Glutamatergic neuron (in vitro differentiated cells): Measurements from ENCODE around the gene CDK5RAP2. TPM values are rescaled to one million over a fixed set of nuclear protein-coding genes. Genes with fewer than 3 reads are reported as not detected.

Experiments
- DNase-seq: peaks from one replicate; pipeline ENCODE4 v3.0.0; 2022
- H3K27ac Mint-ChIP-seq: one replicate; pipeline ENCODE4 v1.8.0; 2020; ENCODE audit warnings: mild to moderate bottlenecking, mixed read lengths, inconsistent platforms; ENCODE audit not compliant: unreplicated experiment
- H3K27me3 Mint-ChIP-seq: one replicate; pipeline ENCODE4 v1.8.0; 2020; ENCODE audit warnings: mild to moderate bottlenecking, moderate library complexity, mixed read lengths, inconsistent platforms; ENCODE audit not compliant: unreplicated experiment
- H3K36me3 Mint-ChIP-seq: one replicate; pipeline ENCODE4 v1.8.0; 2020; ENCODE audit warnings: mild to moderate bottlenecking, mixed read lengths, inconsistent platforms; ENCODE audit not compliant: unreplicated experiment
- H3K4me1 Mint-ChIP-seq: one replicate; pipeline ENCODE4 v1.8.0; 2020; ENCODE audit warnings: mild to moderate bottlenecking, low read depth, mixed read lengths, inconsistent platforms; ENCODE audit not compliant: unreplicated experiment
- H3K4me3 Mint-ChIP-seq: one replicate; pipeline ENCODE4 v1.8.0; 2020; ENCODE audit warnings: mild to moderate bottlenecking, mixed read lengths, inconsistent platforms; ENCODE audit not compliant: unreplicated experiment
- H3K9me3 Mint-ChIP-seq: one replicate; pipeline ENCODE4 v1.8.0; 2020; ENCODE audit warnings: mild to moderate bottlenecking, moderate library complexity, mixed read lengths, inconsistent platforms; ENCODE audit not compliant: unreplicated experiment
- total RNA-seq: library from RNA; stranded (reverse); fragmentation: NEBNext Ultra II Directional; extraction: Animal tissue kit (Norgen Biotek cat#: 25700); gene quantifications from one replicate; pipeline ENCODE4 v1.2.1, GENCODE V29; 2021; ENCODE audit not compliant: unreplicated experiment
- TF ChIP-seq, protein P1 (sequence below): fragments of 200-600 bp; sonication (generic); IDR thresholded peaks from one replicate; pipeline ENCODE4 v1.5.0; 2021; ENCODE audit not compliant: partially characterized antibody, unreplicated experiment

Gene CDK5RAP2
- total RNA-seq, 1 donor from 2014 or later, result 53.2 TPM

DNA sequence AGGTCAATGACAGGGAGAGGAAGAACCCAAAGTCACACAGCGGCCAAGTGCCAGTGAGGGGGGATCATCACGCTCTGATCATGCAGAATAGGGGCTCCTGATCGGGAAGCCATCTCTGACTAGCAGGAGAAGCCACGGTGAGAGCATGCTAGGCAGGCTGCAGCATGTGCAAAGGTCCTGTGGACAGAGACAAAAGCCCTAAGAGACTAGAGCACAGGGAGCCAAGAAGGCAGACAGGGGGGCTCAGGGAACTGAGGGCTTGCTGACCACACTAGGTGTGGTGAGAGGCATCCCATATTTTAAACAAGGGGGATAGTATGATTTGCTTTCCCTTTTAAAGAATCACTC, 195.1 kb downstream of the CDK5RAP2 start:
- H3K4me3 Mint-ChIP-seq, result no peak overlapping the region
- H3K4me1 Mint-ChIP-seq, result peaks cover 4% of the 10 kb centered on the region
- peaks cover 2% of the 10 kb centered on the region for H3K9me3 Mint-ChIP-seq
- no peak for DNase-seq
- TF ChIP-seq, protein P1, sequence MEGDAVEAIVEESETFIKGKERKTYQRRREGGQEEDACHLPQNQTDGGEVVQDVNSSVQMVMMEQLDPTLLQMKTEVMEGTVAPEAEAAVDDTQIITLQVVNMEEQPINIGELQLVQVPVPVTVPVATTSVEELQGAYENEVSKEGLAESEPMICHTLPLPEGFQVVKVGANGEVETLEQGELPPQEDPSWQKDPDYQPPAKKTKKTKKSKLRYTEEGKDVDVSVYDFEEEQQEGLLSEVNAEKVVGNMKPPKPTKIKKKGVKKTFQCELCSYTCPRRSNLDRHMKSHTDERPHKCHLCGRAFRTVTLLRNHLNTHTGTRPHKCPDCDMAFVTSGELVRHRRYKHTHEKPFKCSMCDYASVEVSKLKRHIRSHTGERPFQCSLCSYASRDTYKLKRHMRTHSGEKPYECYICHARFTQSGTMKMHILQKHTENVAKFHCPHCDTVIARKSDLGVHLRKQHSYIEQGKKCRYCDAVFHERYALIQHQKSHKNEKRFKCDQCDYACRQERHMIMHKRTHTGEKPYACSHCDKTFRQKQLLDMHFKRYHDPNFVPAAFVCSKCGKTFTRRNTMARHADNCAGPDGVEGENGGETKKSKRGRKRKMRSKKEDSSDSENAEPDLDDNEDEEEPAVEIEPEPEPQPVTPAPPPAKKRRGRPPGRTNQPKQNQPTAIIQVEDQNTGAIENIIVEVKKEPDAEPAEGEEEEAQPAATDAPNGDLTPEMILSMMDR, result no peak
- no peak overlapping the region for H3K27ac Mint-ChIP-seq
- peaks cover 7% of the 10 kb centered on the region for H3K36me3 Mint-ChIP-seq
- H3K27me3 Mint-ChIP-seq, result peaks cover 13% of the 10 kb centered on the region

DNA sequence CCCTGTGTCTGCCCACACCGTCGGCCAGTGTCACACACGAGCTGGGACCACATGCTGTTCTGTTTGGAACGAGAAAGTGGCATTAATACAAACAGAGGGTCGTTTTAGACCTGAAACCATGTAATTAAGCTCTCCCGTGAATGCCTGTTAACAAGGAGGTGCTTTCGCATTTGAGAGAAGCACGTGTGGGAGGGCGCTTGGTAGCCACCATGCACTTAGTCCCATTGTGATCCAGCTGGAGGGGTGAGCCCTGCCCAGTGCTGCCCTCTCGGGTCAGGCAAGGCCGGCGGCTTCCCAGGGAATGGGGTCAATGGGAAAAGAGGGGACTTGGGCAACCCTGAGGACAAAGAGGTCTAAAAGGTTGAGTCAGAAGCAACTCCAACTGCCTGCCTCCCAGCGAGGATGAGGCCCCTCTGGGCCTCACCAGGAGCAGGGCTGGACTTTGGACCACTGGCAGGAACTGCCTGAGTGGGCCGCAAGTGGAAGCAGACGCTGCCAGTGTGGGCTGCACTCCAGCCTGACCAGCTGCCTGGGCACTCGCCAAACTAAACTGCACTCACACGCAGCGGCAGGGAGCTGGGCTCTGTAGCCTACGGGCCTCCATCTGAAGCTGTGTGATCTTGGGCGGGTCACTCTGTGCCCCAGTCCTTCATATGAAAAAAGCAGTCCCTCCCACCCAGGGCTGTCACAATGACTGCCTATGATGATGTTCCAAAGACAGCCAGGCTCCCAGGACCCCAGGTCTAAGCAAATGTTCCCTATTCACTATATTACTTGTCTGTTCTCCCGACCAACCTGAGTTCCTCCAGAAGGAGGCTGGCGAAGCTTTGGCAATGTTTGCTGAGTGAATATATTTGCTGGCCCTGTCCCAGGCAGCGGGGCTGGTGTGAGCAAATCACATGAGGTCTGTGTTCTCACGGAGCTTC, 195.7 kb downstream of the CDK5RAP2 start:
- Mint-ChIP-seq H3K4me1 (peaks cover 4% of the 10 kb centered on the region), H3K36me3 (peaks cover 8% of the 10 kb centered on the region), H3K4me3 (no peak overlapping the region), H3K27ac (no peak overlapping the region), H3K27me3 (peaks cover 13% of the 10 kb centered on the region), H3K9me3 (peaks cover 2% of the 10 kb centered on the region)
- TF ChIP-seq, protein P1, result no peak
- DNase-seq, result no peak

DNA sequence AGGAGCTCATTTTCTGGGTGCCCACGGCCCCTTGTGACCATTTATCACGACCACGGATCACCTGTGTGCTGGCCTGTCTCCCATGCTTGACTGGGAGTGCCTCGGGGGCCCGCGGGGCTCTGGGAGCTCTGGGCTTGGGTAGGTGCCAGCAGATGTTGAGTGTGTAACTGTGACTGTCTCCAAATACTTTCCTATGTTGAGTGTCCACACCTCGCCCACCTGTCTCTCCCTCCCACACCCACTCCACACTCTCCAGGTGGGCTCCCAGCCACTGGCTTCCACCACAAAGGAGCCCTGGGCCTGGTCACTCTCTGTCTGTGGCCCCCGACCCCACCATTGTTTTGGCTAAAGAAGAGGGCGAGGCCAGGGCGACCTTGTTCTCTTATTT, 196.4 kb downstream of the CDK5RAP2 start:
- peaks cover 11% of the 10 kb centered on the region for H3K36me3 Mint-ChIP-seq
- TF ChIP-seq, protein P1, result no peak

DNA sequence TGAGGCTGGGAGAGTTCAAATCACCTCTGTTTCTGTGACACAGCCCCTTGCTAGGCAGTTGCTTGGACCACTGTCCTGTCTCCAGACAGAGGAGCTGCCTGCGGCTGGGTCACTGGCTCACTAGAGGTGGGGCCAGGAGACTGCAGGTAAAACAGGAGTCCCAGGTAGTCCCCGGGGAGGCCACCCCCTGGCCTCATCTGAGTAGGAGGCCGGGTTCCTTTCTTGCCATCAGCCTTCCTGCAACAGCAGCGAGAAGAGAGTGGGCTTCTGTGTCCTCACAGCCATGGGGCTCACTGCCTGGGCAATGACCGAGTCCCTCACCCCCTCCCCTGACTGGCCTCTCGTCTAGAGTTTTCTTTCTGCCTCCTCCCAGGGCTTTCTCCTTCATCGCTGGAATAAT, 197.5 kb downstream of the CDK5RAP2 start:
- H3K27me3 Mint-ChIP-seq, result peaks cover 13% of the 10 kb centered on the region
- TF ChIP-seq, protein P1, result no peak
- no peak overlapping the region for H3K4me3 Mint-ChIP-seq
- H3K9me3 Mint-ChIP-seq, result peaks cover 2% of the 10 kb centered on the region
- H3K36me3 Mint-ChIP-seq, result peaks cover 19% of the 10 kb centered on the region
- H3K4me1 Mint-ChIP-seq, result peaks cover 4% of the 10 kb centered on the region
- H3K27ac Mint-ChIP-seq, result no peak overlapping the region
- DNase-seq, result no peak

More for the DNA sequence above, 196.4 kb downstream of the CDK5RAP2 start:
- Mint-ChIP-seq H3K27ac (no peak overlapping the region), H3K4me1 (peaks cover 4% of the 10 kb centered on the region), H3K4me3 (no peak overlapping the region), H3K27me3 (peaks cover 13% of the 10 kb centered on the region), H3K9me3 (peaks cover 2% of the 10 kb centered on the region)
- no peak for DNase-seq

DNA sequence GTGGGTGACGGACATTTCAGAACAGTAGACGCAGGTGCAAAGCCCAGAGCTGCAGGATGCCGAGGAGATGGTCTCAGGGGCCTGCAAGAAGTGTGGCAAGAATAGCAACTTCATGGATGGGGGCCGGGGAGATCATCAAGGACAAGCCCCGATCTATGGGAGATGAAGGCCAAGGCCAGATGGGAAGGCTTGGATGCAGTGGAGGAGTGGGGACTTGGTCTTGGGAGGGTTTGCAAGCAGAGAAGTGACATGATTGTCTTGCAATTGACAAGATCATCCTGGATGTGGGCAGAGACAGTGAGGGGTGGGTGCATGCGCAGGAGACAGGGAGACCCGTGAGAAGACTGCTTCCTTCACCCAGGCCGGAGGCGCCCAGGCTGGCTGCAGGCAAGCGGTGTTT, 198.1 kb downstream of the CDK5RAP2 start:
- no peak overlapping the region for H3K4me3 Mint-ChIP-seq
- TF ChIP-seq, protein P1, result no peak
- no peak overlapping the region for H3K27ac Mint-ChIP-seq
- peaks cover 2% of the 10 kb centered on the region for H3K4me1 Mint-ChIP-seq
- H3K9me3 Mint-ChIP-seq, result peaks cover 2% of the 10 kb centered on the region
- peaks cover 15% of the 10 kb centered on the region for H3K27me3 Mint-ChIP-seq
- no peak for DNase-seq
- peaks cover 24% of the 10 kb centered on the region for H3K36me3 Mint-ChIP-seq
